Activated CD4-positive, alpha-beta T cell treated with anti-CD3 and anti-CD28 coated beads for 1 hour (primary cell): ENCODE results near the gene ATCAY.

ENCODE experiments used
- DNase-seq: peaks from one replicate; pipeline ENCODE4 v3.0.0-alpha.2; 2020

Gene ATCAY

GRCh38 chr19:3880471-3881271 is at the start of gene ATCAY:
Gene ATCAY (plus strand): TSS chr19:3880685. CDS start chr19:3885768, 5,083 bp downstream.
- no peak for DNase-seq

- no peak for DNase-seq
These were observed 48.9 kb upstream of the ATCAY start for GRCh38 chr19:3831601-3832000.

GRCh38 chr19:3832001-3832400 is 48.5 kb upstream of the ATCAY start:
- no peak for DNase-seq

GRCh38 chr19:3833578-3834348 is 46.7 kb upstream of the ATCAY start:
- no peak for DNase-seq

GRCh38 chr19:3834349-3835054 is 46.0 kb upstream of the ATCAY start:
- no peak for DNase-seq

GRCh38 chr19:3835055-3835435 is 45.4 kb upstream of the ATCAY start:
- DNase-seq = no peak

- no peak for DNase-seq
These were observed 43.6 kb upstream of the ATCAY start for GRCh38 chr19:3836887-3837286.

- DNase-seq = no peak
These were observed 43.2 kb upstream of the ATCAY start for GRCh38 chr19:3837332-3837731.

- DNase-seq = no peak
These were observed 42.6 kb upstream of the ATCAY start for GRCh38 chr19:3837922-3838321.

GRCh38 chr19:3838661-3839060 is 41.8 kb upstream of the ATCAY start:
- no peak for DNase-seq

GRCh38 chr19:3839941-3840340 is 40.5 kb upstream of the ATCAY start:
- no peak for DNase-seq

- DNase-seq = no peak
These were observed 39.7 kb upstream of the ATCAY start for GRCh38 chr19:3840804-3841203.

- no peak for DNase-seq
These were observed 37.5 kb upstream of the ATCAY start for GRCh38 chr19:3842948-3843347.

GRCh38 chr19:3844596-3844995 is 35.9 kb upstream of the ATCAY start:
- no peak for DNase-seq

GRCh38 chr19:3849092-3849491 is 31.4 kb upstream of the ATCAY start:
- no peak for DNase-seq

- no peak for DNase-seq
These were observed 30.7 kb upstream of the ATCAY start for GRCh38 chr19:3849787-3850186.

- no peak for DNase-seq
These were observed 30.0 kb upstream of the ATCAY start for GRCh38 chr19:3850320-3850972.

GRCh38 chr19:3851254-3852176 is 29.0 kb upstream of the ATCAY start:
- no peak for DNase-seq

GRCh38 chr19:3852177-3852511 is 28.3 kb upstream of the ATCAY start:
- no peak for DNase-seq

- DNase-seq = peak; percentile 14
These were observed 27.8 kb upstream of the ATCAY start for GRCh38 chr19:3852614-3853254.

- no peak for DNase-seq
These were observed 25.2 kb upstream of the ATCAY start for GRCh38 chr19:3855320-3855719.
